ENCODE results near the gene CES5A. TPM values are rescaled to one million over a fixed set of nuclear protein-coding genes. Genes with fewer than 3 reads are reported as not detected.
"Not testable (repeated sequence)": the region's sequence is repeated elsewhere in the genome, so short reads cannot be mapped to it uniquely, and the experiment has no call there.

CES5A gene
- total RNA-seq, 1 donor from 2014 or later = not detected

DNA sequence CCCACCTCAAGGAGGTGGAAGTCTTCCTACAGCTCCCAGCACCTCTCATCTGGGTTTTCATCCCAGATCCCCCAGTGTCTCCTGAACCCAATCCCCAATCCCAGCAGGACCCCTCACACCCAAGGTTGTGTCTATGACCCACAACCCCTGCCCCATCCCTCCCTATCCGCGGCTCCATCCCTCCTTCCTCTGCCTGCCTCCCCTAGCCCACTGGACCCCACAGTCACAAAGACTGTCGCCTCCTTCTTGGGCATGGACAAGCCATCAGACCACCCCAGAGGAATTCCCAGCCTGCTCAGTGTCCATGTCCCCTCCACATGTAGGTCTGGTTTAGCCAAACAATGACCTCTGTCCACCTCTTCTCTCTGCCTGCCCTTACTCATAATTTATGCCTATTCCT, 54.6 kb downstream of the CES5A start:
- TF ChIP-seq, protein P1, sequence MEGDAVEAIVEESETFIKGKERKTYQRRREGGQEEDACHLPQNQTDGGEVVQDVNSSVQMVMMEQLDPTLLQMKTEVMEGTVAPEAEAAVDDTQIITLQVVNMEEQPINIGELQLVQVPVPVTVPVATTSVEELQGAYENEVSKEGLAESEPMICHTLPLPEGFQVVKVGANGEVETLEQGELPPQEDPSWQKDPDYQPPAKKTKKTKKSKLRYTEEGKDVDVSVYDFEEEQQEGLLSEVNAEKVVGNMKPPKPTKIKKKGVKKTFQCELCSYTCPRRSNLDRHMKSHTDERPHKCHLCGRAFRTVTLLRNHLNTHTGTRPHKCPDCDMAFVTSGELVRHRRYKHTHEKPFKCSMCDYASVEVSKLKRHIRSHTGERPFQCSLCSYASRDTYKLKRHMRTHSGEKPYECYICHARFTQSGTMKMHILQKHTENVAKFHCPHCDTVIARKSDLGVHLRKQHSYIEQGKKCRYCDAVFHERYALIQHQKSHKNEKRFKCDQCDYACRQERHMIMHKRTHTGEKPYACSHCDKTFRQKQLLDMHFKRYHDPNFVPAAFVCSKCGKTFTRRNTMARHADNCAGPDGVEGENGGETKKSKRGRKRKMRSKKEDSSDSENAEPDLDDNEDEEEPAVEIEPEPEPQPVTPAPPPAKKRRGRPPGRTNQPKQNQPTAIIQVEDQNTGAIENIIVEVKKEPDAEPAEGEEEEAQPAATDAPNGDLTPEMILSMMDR (IDR thresholded peaks at IDR 0.05) = no peak
- H3K9me3 ChIP-seq = no peaks in the 10 kb centered on the region
- DNase-seq (no peak), ATAC-seq (no peak)
- no peaks in the 10 kb centered on the region for H3K4me1 ChIP-seq
- H3K27ac ChIP-seq = no peak overlapping the region
- H3K36me3 ChIP-seq = peaks cover 36% of the 10 kb centered on the region
- H3K27me3 ChIP-seq (ENCODE audit: low read depth) = no peaks in the 10 kb centered on the region
- intact Hi-C loops (cut with DNase I) = no loop called here
- no peak overlapping the region for H3K4me3 ChIP-seq

DNA sequence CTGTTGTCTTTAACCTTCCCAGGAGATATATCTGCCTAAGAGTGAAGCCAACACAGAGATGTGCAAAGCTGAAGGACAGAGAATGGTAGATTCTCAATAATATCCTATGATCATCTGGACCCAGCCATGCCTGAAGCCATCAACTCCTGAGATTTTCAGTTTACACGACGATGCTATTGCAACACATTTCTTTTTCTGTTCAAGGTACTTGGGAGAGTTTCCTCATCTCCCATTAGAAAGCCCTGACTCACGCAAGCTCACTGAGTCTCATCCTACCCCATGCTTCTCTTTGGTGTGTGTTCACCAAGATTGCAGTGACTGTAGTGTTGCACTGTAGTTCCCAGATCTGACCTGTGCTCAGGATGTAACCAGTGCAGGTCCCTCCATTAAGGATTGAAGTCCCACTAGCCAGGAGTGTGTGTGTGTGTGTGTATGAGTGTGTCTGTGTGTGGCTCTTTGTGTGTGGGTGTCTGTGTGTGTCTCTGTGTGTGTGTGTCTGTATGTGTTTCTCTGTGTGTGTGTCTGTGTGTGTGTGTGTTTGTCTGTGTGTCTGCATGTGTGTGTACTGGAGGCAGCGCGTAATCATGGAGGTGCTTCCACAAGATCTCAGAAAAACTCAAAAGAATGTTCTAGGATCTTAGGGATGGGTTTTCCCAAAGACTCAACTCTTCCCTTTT, 57.8 kb downstream of the CES5A start:
- Histone ChIP-seq H3K27me3 (ENCODE audit: low read depth) (no peaks in the 10 kb centered on the region), H3K4me1 (no peaks in the 10 kb centered on the region), H3K9me3 (no peaks in the 10 kb centered on the region), H3K36me3 (peaks cover 24% of the 10 kb centered on the region), H3K27ac (no peak overlapping the region), H3K4me3 (no peak overlapping the region)
- intact Hi-C loops (cut with DNase I) = no loop called here
- TF ChIP-seq, protein P1 (IDR thresholded peaks at IDR 0.05) = no peak
- DNase-seq (no peak), ATAC-seq (no peak)

DNA sequence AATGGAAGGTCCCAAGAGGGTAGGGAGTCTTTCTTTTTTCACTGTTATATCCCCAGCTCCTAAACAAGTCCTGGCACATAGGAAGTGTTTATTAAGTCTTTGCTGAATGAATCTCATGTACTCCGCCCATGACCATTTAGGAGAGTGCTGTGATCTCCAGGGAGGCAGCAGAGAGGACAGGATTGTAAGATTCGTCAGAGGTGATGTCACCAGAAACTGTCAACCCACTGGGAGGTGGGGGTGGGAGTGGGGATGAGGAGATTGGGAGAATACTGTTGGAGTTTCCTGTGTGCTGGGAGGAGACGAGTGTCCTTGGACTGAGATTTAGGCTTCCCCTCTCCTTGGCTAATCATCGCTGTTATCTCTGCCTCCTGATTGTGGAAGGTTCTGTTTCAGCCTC, 59.0 kb downstream of the CES5A start:
- peaks cover 22% of the 10 kb centered on the region for H3K36me3 ChIP-seq
- H3K4me3 ChIP-seq; ATAC-seq; H3K9me3 ChIP-seq; H3K27me3 ChIP-seq (ENCODE audit: low read depth); H3K27ac ChIP-seq; H3K4me1 ChIP-seq; intact Hi-C loops (cut with DNase I); DNase-seq: not testable (repeated sequence)

DNA sequence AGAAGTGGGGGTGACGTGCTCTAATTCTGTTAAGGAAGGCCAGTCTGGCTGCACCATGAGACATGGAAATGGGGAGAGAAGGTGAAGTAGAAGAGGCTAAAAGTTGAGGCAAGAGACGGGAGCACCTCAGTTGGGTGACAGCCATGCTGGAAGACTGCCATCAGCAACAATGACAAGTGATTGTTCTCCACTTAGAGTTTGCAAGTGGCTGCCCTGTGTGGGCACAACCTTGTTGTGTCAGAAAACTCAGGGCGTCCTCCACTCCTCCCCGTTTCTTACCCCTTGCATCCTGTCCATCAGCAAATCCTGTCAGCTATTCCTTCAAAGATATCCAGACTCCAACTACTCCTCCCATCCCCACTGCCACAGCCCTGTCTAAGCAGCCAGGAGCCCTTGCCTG, 59.9 kb downstream of the CES5A start:
- ATAC-seq = no peak
- no peaks in the 10 kb centered on the region for H3K4me1 ChIP-seq
- no peaks in the 10 kb centered on the region for H3K27me3 ChIP-seq (ENCODE audit: low read depth)
- H3K4me3 ChIP-seq = no peak overlapping the region
- H3K27ac ChIP-seq = no peak overlapping the region
- no peaks in the 10 kb centered on the region for H3K9me3 ChIP-seq
- no peak for DNase-seq
- peaks cover 15% of the 10 kb centered on the region for H3K36me3 ChIP-seq
- intact Hi-C loops (cut with DNase I) = no loop called here
- TF ChIP-seq, protein P1 (IDR thresholded peaks at IDR 0.05) = no peak

DNA sequence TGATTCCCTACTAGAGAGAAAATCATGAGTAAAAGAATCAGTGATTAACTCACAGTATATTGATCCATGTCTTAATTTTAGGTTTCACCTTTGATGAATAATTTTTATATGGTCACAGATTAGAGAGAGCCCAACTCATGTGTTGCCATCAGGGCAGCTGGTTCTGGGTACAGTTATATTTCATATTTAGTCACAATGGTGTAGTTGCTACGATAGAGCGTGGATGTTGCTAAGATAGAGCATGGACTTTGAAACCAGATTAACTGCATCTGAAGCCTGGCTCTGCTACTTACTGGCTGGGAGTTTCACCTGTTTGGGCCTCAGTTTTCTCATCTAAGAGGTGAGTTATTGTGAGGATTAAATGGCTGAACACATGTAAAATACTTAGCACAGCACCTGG, 61.0 kb downstream of the CES5A start:
- ATAC-seq; H3K36me3 ChIP-seq; H3K4me3 ChIP-seq; H3K27ac ChIP-seq; H3K4me1 ChIP-seq; DNase-seq; H3K9me3 ChIP-seq; intact Hi-C loops (cut with DNase I); H3K27me3 ChIP-seq (ENCODE audit: low read depth): not testable (repeated sequence)

DNA sequence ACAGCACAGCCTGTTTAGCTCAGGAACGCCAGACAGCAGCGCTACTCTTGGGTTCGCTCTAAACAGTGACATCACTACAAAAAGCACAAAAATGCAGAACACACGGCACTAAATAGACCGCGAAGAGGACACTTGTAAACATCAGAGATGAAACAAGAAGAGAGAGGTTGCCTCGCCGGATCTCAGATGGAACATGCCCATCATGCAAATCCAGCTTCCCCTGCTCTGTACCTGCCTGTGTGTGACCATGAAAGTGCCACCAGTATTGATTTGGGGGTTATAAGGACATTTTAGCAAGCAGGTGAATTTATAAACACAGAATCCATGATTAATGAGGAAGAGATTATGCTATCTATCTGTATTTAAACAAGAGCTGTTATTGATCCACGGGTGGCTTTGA, 61.4 kb downstream of the CES5A start:
- H3K27ac ChIP-seq; H3K9me3 ChIP-seq; intact Hi-C loops (cut with DNase I); ATAC-seq; DNase-seq; H3K36me3 ChIP-seq; H3K27me3 ChIP-seq (ENCODE audit: low read depth); H3K4me1 ChIP-seq; H3K4me3 ChIP-seq: not testable (repeated sequence)

DNA sequence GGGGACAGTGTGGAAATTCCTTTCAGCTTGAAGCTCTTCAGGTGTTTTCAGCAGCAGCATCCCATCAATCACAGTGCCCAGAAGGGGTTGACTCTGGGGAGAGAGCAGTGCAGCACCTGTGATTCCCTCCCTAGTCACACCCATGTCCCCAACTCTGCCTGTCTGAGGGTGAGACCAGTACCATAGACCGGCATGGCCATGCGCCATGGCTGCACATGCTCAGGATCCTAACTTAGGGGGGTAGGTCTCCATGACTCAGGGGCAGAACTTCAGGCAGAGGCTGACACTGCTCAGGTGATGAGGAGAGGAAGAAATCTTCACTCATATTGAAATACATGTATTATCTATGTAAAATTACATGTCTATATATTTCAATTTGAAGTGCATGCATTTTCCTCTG, 62.2 kb downstream of the CES5A start:
- ATAC-seq (peak in 1 of 2 donors; percentile 25), DNase-seq (no peak)
- Histone ChIP-seq H3K36me3 (peaks cover 7% of the 10 kb centered on the region), H3K27me3 (ENCODE audit: low read depth) (no peaks in the 10 kb centered on the region), H3K4me3 (no peak overlapping the region), H3K9me3 (no peaks in the 10 kb centered on the region), H3K27ac (no peak overlapping the region), H3K4me1 (no peaks in the 10 kb centered on the region)
- intact Hi-C loops (cut with DNase I) = no loop called here
- TF ChIP-seq, protein P1 (IDR thresholded peaks at IDR 0.05) = no peak
